ENCODE measurements around the gene GALNT9. TPM values are rescaled to one million over a fixed set of nuclear protein-coding genes. Genes with fewer than 3 reads are reported as not detected.

GALNT9 gene
- polyA plus RNA-seq, 1 experiment, result not detected

- POLR2A ChIA-PET, result no interaction called here
- H3K4me3 ChIP-seq (ENCODE audit: low read depth, low read length), result no peak overlapping the region
- DNase-seq (ENCODE audit: low read depth), result no peak
- peaks cover 20% of the 10 kb centered on the region for H3K27me3 ChIP-seq (ENCODE audit: control insufficient read depth, insufficient read depth, low read length)
- CTCF ChIA-PET, result no interaction called here
- no peak for TF ChIP-seq CTCF (IDR thresholded peaks at IDR 0.05; ENCODE audit: insufficient read depth, low read depth, low read length)
- no peaks in the 10 kb centered on the region for H3K36me3 ChIP-seq (ENCODE audit: control insufficient read depth, insufficient read depth, low read length)
Observed at GRCh38 chr12:132173135-132174014, 156.0 kb downstream of the GALNT9 start.

- TF ChIP-seq CTCF (IDR thresholded peaks at IDR 0.05; ENCODE audit: insufficient read depth, low read depth, low read length), result no peak
- Histone ChIP-seq H3K27me3 (ENCODE audit: control insufficient read depth, insufficient read depth, low read length) (peaks cover 20% of the 10 kb centered on the region), H3K4me3 (ENCODE audit: low read depth, low read length) (no peak overlapping the region), H3K36me3 (ENCODE audit: control insufficient read depth, insufficient read depth, low read length) (no peaks in the 10 kb centered on the region)
- DNase-seq (ENCODE audit: low read depth), result no peak
- ChIA-PET POLR2A (no interaction called here), CTCF (no interaction called here)
Observed at GRCh38 chr12:132172619-132173018, 156.8 kb downstream of the GALNT9 start.

- TF ChIP-seq CTCF (IDR thresholded peaks at IDR 0.05; ENCODE audit: insufficient read depth, low read depth, low read length), result no peak
- DNase-seq (ENCODE audit: low read depth), result no peak
- Histone ChIP-seq H3K4me3 (ENCODE audit: low read depth, low read length) (no peak overlapping the region), H3K36me3 (ENCODE audit: control insufficient read depth, insufficient read depth, low read length) (no peaks in the 10 kb centered on the region), H3K27me3 (ENCODE audit: control insufficient read depth, insufficient read depth, low read length) (peaks cover 19% of the 10 kb centered on the region)
- CTCF ChIA-PET, result no interaction called here
- POLR2A ChIA-PET, result no interaction called here
Observed at GRCh38 chr12:132171968-132172521, 157.3 kb downstream of the GALNT9 start.

GRCh38 chr12:132171293-132171967, 158.0 kb downstream of the GALNT9 start:
- H3K4me3 ChIP-seq (ENCODE audit: low read depth, low read length), result no peak overlapping the region
- POLR2A ChIA-PET, result no interaction called here
- TF ChIP-seq CTCF (IDR thresholded peaks at IDR 0.05; ENCODE audit: insufficient read depth, low read depth, low read length), result no peak
- CTCF ChIA-PET, result no interaction called here
- H3K27me3 ChIP-seq (ENCODE audit: control insufficient read depth, insufficient read depth, low read length), result peaks cover 18% of the 10 kb centered on the region
- H3K36me3 ChIP-seq (ENCODE audit: control insufficient read depth, insufficient read depth, low read length), result no peaks in the 10 kb centered on the region
- no peak for DNase-seq (ENCODE audit: low read depth)

- Histone ChIP-seq H3K36me3 (ENCODE audit: control insufficient read depth, insufficient read depth, low read length) (no peaks in the 10 kb centered on the region), H3K4me3 (ENCODE audit: low read depth, low read length) (no peak overlapping the region), H3K27me3 (ENCODE audit: control insufficient read depth, insufficient read depth, low read length) (peaks cover 16% of the 10 kb centered on the region)
- no peak for DNase-seq (ENCODE audit: low read depth)
- no peak for TF ChIP-seq CTCF (IDR thresholded peaks at IDR 0.05; ENCODE audit: insufficient read depth, low read depth, low read length)
- ChIA-PET CTCF (no interaction called here), POLR2A (no interaction called here)
Observed at GRCh38 chr12:132170637-132171292, 158.6 kb downstream of the GALNT9 start.

Data from BJ (cell line).